GM19438 (cell line): ENCODE results near the gene GRIP1.

Source experiments
- ATAC-seq: cut with Tn5 transposase; IDR thresholded peaks from one replicate; pipeline ENCODE4 v1.9.1; 2021; ENCODE audit warnings: low read depth; ENCODE audit not compliant: unreplicated experiment

The GRIP1 gene

DNA sequence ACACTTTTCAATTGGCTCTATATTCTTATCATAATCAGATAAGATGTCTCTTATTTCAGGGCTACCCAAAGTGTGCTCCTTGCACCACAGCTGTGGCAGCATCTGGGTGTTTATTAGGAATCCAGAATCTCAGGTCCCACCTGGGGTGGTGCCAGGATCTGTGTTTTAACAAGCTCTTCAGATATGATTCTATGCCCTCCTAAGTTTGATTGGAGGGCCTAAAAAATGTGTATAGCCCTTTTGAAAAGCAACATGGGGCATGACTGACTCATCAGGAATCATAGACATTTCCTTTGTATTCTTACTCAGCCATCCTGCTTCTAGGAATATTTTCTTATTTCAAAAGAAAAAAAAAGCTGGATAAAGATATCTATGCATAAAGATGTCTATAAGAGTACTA, 273.5 kb downstream of the GRIP1 start:
- ATAC-seq = no peak

DNA sequence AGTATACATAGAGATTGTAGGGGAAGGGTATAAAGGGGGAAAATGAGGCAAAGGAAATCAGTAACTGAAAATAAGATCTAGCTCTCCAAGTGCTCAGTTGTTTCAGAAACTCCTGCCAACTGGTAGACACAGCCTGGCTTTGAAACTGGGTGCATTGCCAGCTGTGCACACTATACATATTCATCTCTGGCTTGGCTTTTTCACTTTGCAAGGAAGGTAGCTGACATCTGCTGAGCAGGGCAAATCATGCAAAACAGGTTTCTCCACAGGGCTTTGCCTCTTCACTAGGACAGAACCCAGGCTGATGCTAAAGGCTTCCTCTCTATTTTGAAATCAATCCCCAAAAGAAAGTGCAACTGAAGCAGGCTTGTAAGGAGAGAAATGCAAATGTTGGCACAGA, 275.1 kb downstream of the GRIP1 start:
- no peak for ATAC-seq

DNA sequence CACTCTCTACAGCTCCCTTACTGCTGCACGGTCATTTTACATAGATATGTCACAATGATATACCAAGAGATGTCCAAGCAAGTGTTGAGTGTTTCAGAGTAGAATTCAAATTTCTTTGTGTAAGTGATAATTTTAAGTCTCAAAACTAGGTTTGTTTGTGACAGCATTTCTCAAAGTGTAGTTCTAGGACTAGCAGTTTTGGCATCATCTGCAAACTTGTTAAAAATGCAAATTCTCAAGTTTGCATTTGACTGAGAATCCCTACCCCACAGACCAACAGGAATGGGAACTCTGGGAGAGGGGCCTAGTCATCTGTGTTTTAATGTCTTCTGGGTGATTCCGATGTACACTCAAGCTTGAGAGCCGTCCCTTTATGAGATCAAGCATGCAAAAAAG, 279.0 kb downstream of the GRIP1 start:
- no peak for ATAC-seq

DNA sequence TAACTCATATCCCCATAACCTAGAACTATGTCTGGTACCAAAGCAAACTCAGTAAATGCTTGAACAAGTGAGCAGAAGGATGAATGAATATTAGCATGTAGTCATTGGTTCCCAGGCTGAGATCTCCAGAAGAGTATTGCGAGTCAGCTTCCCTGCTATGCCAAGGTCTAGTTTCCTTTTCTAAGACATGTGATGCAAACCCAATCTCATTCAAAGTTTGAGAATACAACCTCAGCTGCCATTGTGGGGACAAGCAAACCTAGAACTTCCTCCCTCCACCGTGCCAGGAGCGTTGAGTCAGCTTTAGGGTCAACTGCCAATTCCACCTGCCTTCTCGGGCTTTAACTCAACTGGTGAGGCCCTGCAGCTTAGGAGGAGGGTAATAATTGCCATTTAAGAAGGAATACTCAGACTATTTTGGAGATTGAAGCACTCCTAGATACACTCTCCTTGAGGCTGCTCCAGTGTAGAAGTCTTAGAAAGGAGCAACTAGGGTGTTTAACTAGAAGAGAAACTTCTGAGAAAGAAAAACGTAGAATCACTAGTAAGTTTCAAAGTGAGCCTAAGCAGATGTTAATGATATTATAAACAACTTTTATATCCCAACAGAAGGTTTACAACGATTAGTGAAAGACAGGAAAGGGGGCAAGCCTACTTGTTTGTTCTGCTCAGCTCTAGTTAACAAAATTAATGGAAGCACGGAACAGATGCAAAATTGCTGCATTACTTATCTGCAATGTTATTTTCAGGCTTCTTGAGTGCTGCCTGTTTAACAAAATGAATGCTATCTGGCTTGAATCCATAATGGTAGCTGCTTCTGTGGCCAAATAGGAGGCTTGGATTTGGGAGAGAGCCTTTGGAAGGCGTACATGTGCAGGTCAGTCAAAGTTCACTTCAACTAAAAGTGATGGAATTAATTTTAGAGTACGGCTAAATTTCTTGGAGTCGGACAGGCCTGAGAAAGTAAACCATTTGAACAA, 279.7 kb downstream of the GRIP1 start:
- no peak for ATAC-seq

- no peak for ATAC-seq
Observed at GRCh38 chr12:66397574-66398290, 281.1 kb downstream of the GRIP1 start.

GRCh38 chr12:66393890-66394289, 285.0 kb downstream of the GRIP1 start:
- no peak for ATAC-seq

DNA sequence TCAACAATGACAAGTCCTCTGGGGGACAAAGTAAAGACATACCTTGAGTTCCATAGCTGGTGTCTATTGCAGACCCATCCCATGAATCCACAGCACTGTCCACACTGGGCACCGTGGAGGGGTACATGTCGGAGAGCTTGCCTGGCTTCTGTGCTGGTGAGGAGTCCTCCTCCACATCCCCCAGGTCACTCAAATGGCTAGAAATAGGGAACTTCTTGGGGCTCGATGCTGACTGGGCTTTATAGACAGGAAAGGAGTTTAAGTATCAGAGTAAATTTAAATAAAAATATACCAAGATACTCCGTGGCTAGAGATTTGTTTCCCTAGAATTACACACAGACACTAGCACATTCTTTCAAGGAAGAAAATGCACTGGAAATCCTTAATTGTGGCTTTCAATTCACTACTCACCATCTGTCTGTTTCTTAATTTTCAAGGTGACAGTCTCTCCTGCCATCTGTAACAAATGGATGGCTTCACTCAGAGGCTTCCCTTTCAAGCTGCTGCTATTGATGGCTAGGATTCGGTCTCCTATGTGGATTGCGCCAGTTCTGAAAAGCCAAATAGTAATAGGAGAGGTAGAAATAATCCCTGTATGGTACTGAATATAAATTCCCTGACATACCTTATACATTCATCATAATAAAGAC, 286.5 kb downstream of the GRIP1 start:
- ATAC-seq = no peak

GRCh38 chr12:66388517-66388916, 290.4 kb downstream of the GRIP1 start:
- ATAC-seq = no peak

- ATAC-seq = no peak
Observed at GRCh38 chr12:66387117-66387516, 291.8 kb downstream of the GRIP1 start.

DNA sequence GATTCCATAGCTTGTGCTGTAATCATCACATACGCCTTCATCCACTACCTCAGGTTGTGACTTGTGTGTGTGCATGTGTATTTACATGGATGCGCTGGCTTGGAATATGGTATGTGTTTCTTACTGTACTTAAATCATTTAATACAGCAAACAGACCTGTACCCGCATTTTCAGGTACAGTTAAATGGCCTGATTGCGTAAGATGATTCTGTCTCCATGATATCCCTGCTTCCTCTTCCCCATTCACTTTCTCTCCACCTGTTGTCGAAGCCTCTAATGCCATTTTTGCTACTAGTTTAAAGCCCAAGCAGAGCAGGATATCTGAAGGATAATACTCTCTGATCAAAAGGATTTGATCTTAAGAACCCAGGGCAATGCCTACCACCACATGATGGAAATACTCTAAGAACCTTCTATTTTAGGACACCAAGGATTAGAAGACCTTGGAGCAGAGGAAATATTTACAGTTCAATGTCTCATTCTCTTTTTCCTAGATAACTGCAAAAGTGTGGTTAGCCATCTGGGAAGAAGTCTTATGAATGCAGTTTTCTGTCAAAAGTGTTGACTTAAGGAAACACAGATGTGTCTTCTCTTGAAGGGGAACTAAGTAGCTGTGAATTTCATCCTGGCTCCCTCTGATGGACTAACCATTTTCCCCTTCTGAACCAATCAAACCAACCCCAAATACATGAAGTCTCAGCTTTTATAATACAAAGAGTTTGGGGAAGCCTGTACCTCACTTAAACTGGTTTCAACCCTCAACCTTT, 297.9 kb downstream of the GRIP1 start:
- no peak for ATAC-seq

DNA sequence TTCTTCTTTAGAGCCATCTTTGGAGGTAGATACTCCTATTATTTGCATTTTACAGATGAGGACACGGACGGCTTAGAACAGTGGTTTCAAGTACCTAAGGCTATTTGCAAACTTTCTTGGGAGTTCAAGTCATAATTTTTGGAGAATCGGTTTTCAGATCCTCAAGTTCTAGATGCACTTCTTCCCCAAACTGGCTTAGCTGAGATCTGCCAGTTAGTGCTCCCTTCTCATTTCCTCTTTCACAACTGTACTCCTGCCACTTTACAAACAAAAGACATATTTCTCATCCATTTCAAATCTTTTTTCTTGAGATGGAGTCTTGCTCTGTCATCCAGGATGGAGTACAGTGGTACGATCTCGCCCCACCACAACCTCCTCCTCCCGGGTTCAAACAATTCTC, 299.3 kb downstream of the GRIP1 start:
- ATAC-seq = no peak

DNA sequence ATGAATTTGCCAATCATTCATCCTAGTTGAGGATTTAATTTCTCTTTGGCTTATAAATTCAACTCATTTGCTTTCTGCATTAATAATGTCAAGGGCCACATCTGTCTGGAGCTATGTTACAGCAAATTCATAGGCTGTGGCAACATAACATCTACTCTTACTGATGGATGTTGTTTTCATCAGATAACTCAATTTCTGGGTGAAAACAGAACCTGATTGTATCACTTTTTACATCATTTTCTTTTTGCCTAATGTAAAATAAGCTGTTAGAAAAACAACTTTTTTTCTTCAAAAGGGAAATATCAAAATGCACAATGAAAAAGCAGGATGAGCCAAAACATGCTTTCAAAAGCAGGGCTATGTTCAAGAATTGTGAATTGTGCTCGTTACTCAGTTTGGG, 303.3 kb downstream of the GRIP1 start:
- no peak for ATAC-seq

DNA sequence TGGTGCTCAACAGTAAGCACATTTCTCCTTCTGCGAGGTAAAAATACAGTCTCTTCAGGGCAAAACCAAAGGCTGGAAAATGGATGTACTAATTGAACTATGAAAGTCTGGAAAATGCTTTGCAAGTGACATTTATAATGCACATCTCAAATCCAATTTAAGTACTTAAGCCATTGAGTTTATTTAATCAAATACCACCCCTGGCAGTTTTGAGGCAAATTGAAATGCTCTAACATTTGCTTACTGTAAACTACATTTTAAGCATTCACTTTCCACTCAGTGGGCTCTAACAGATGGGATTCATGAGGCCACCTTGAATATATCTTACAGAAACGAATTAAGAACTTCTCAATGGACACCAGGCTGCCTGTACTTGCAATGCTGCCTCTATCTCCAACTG, 306.9 kb downstream of the GRIP1 start:
- no peak for ATAC-seq

GRCh38 chr12:66367015-66367667, 311.7 kb downstream of the GRIP1 start:
- no peak for ATAC-seq

DNA sequence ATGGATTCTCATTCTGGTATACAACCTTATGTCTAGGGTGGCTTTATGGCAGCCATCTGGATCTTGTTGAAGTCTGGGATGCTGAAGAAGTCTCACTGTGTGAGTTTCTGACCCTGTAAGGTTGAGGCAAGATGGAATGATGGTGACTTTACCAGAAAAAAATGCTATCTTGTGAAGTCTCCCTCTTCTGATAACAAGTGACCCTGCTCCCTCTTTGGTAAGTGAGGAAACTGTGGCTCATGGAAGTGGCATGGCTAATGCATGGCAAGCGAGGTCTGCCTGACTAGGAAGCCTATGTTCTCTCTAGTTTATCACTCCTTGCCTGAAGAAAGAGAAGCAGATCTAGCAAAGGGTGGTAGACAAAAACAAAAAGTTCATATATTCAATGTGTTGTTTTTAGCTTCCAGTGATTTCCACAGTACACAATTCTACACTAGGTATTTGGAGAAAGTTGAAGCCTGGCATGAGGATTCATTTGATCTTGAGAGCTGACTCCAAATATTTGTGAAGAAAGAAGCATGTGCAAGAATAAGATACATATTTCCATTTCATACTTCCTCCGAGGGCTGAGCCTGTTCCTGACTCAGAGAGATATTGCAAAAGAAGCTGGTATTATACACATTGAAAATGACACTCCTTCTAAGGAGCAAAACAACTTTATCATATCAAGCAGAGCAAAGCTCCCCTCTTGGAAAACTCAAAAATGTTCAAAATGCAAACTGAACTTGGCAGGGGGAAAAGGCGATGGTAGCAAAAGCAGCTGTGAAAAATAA, 313.0 kb downstream of the GRIP1 start:
- ATAC-seq = no peak

DNA sequence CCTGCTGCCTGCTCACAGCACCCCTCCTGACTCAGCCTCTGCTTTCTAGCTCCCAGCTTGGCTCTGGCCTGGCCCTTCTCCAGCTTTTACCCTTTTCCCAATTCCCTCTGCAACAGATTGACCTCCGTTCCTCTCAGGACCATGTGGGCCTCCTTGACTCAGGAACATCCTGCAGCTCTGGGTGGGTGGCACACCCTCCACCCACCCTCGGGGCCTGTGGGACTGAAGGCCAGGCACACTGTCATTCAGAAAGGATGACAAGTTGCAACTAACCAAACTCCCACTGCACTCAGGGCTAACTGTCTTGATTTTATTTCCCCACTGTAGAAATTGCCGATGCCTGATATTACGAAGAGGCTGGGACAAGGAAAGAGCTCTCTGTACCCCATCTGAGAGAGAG, 317.2 kb downstream of the GRIP1 start:
- ATAC-seq = no peak

DNA sequence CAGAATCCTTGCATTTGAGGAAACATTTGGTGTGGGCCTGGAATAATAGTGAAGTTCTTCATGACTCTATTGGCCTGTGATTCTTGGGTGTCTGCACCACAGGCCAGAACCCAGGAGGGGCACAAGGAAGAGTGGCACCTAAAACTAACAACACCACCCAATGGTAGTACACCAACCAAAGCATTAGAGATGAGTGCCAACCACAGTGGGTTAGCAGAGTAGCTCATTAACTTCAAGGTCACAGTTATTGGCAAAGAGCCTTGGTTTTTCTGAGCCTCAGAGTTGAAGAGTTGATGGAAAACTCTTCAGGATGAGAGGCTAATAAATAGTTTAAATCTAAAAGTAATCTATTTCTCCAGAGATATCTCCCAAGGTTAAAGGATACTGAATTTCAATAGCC, 319.6 kb downstream of the GRIP1 start:
- ATAC-seq = no peak

DNA sequence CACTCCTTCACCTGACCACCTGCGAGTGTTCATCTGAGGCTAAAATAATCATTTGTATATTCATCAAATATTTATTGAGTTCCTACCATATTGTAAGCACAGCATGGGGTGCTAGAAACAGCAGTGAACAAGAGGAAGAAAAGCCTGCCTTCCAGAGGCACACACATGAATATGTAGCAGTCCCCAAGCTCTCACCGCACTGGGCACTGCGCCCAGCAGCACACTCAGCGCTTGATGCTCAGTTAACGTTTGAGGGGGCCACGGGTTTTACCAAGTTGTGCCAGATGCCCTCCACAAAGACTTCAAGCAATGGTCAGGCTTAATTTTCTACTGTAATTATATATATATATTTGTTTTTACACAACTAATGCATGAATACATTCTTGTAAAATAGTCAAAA, 324.6 kb downstream of the GRIP1 start:
- ATAC-seq = no peak

GRCh38 chr12:66352899-66353298, 326.0 kb downstream of the GRIP1 start:
- ATAC-seq = no peak
